ENCODE measurements around the gene MDC1. TPM values are rescaled to one million over a fixed set of nuclear protein-coding genes. Genes with fewer than 3 reads are reported as not detected.

The MDC1 gene
- total and polyA plus RNA-seq, 2 of the 13 experiments (the other 11 are each of a cell fraction or from before 2014, with no cell fraction given), result 8.4 to 14.0 TPM

- TF ChIP-seq ARID3A (IDR thresholded peaks at IDR 0.05; ENCODE audit: low read depth, low read length) (0 out of 2 replicates have a peak, but pooled peaks have one; percentile 28), ZNF557 (CRISPR knock-in tag; IDR thresholded peaks at IDR 0.05) (no peak), ZNF549 (CRISPR knock-in tag; IDR thresholded peaks at IDR 0.05) (no peak), REPIN1 (CRISPR knock-in tag; IDR thresholded peaks at IDR 0.05; ENCODE audit: borderline replicate concordance, low read depth) (peak; percentile 46; the same call in 1 of the 2 replicates), ZNF432 (CRISPR knock-in tag; IDR thresholded peaks at IDR 0.05; ENCODE audit: borderline replicate concordance) (0 out of 2 replicates have a peak, but pooled peaks have one; percentile 63), HNRNPUL1 (IDR thresholded peaks at IDR 0.05; ENCODE audit: low read depth, low read length) (no peak), RORA (CRISPR knock-in tag; IDR thresholded peaks at IDR 0.05) (peak; percentile 93; the same call in 1 of the 2 replicates), ZNF558 (CRISPR knock-in tag; IDR thresholded peaks at IDR 0.05; ENCODE audit: borderline replicate concordance) (peak; percentile 92), ZNF672 (CRISPR knock-in tag; IDR thresholded peaks at IDR 0.05) (no peak), ZNF484 (CRISPR knock-in tag; IDR thresholded peaks at IDR 0.05; ENCODE audit: borderline replicate concordance, low read depth) (no peak), SMYD3 (CRISPR knock-in tag; IDR thresholded peaks at IDR 0.05) (no peak), SIX4 (CRISPR knock-in tag; IDR thresholded peaks at IDR 0.05) (peak; percentile 25; the same call in 1 of the 2 replicates), ZFP90 (CRISPR knock-in tag; IDR thresholded peaks at IDR 0.05; ENCODE audit: borderline replicate concordance) (peak; percentile 92), ZIK1 (CRISPR knock-in tag; IDR thresholded peaks at IDR 0.05; ENCODE audit: borderline replicate concordance, low read depth) (peak; percentile 56; the same call in 1 of the 2 replicates), ZNF777 (CRISPR knock-in tag; IDR thresholded peaks at IDR 0.05) (peak; percentile 55; the same call in 1 of the 2 replicates), ZNF878 (CRISPR knock-in tag; IDR thresholded peaks at IDR 0.05) (peak; percentile 97), MYPOP (CRISPR knock-in tag; IDR thresholded peaks at IDR 0.05) (peak; percentile 90), NCOA5 (CRISPR knock-in tag; IDR thresholded peaks at IDR 0.05) (peak; percentile 89; the same call in 1 of the 2 replicates), ZNF616 (CRISPR knock-in tag; IDR thresholded peaks at IDR 0.05; ENCODE audit: low read depth) (0 out of 2 replicates have a peak, but pooled peaks have one; percentile 42)
- TF ChIP-seq, protein P1, sequence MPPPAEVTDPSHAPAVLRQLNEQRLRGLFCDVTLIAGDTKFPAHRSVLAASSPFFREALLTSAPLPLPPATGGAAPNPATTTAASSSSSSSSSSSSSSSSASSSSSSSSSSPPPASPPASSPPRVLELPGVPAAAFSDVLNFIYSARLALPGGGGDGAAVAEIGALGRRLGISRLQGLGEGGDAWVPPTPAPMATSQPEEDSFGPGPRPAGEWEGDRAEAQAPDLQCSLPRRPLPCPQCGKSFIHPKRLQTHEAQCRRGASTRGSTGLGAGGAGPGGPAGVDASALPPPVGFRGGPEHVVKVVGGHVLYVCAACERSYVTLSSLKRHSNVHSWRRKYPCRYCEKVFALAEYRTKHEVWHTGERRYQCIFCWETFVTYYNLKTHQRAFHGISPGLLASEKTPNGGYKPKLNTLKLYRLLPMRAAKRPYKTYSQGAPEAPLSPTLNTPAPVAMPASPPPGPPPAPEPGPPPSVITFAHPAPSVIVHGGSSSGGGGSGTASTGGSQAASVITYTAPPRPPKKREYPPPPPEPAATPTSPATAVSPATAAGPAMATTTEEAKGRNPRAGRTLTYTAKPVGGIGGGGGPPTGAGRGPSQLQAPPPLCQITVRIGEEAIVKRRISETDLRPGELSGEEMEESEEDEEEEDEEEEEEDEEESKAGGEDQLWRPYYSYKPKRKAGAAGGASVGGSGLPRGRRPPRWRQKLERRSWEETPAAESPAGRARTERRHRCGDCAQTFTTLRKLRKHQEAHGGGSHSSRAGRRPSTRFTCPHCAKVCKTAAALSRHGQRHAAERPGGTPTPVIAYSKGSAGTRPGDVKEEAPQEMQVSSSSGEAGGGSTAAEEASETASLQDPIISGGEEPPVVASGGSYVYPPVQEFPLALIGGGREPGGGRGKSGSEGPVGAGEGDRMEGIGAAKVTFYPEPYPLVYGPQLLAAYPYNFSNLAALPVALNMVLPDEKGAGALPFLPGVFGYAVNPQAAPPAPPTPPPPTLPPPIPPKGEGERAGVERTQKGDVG (CRISPR knock-in tag; IDR thresholded peaks at IDR 0.05; ENCODE audit: borderline replicate concordance), result no peak; the same call in 1 of the 2 replicates
Observed at GRCh38 chr6:30744054-30744805, 27.1 kb upstream of the MDC1 start, which contains the start of gene IER3 (continued).

Measured in HepG2 (cell line).